HG03575 (cell line): ENCODE measurements around the gene NUCB2.

ENCODE experiments used
- ATAC-seq: cut with Tn5 transposase; IDR thresholded peaks from one replicate; pipeline ENCODE4 v1.9.1; 2021; ENCODE audit not compliant: unreplicated experiment, insufficient number of reproducible peaks, low FRiP score; ENCODE audit errors: extremely low read depth

The NUCB2 gene

GRCh38 chr11:17369094-17369493 is 92.6 kb downstream of the NUCB2 start:
- no peak for ATAC-seq

GRCh38 chr11:17369684-17370243 is 93.2 kb downstream of the NUCB2 start:
- no peak for ATAC-seq

DNA sequence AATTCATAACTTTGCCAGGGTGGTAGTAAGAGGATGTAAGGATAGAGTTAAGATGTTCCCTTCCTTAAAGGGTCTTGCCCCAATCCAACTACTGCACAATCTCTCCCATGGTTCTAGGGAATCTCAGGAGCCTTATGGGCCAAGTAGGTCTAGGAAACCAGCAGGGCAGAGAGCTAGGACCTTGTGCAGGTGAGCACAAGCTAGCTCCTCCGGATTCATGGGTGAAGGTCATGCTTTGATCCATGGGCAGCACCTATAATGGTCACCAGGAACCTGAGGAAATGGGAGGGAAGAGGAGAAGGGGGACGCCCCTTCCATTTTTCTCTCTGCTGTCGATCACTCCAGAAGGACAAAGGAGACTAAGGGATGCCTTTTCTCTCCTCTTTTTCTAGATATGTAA is 95.1 kb downstream of the NUCB2 start:
- ATAC-seq: no peak

GRCh38 chr11:17375547-17375946 is 99.0 kb downstream of the NUCB2 start:
- ATAC-seq: no peak

- ATAC-seq: no peak
Measured at GRCh38 chr11:17376493-17376892, 100.0 kb downstream of the NUCB2 start.

DNA sequence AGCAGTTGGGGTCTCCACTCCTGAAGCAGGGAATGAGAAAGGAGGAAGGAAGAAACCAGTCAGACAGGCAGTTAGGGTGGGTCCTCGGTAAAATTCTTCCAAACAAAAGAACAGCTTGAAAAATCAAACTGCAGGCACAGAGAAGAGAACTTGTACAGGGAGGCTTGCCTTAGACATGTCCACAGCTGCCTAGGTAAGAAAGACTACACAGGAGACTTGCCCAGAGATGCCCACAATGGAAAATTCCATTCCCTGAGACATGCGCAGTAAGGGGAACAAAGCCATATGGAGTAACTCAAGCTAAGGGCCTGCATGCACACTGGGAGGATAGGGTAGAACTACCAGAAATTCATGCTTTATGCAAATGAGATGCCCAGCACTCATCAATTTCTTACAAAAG is 102.1 kb downstream of the NUCB2 start:
- no peak for ATAC-seq

- no peak for ATAC-seq
Measured at GRCh38 chr11:17379383-17380180, 103.0 kb downstream of the NUCB2 start.

DNA sequence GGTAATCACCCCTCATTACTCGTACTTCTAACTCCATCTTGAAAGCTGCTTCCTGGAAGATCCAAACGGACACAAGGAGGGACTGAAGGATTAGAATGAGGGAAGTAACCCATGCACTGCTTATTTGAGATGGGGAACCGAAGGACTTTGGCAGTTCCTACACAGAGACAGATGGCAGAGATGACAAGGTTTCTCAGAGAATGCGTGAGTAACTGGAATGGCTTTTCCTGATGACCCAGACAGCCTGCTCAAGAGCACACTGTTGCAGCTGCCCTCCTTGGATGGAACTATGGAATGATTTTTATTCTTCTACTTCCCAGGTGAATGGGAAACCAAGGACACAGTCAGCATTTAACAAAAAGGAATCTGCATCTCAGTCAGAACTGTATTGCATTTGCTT is 104.6 kb downstream of the NUCB2 start:
- ATAC-seq: no peak
